ENCODE results near the gene CHMP4B. TPM values are rescaled to one million over a fixed set of nuclear protein-coding genes. Genes with fewer than 3 reads are reported as not detected.

Gene CHMP4B
- total RNA-seq, 2 experiments from 2014 or later = 44.2 to 49.3 TPM

GRCh38 chr20:33822991-33823390 lies 11.8 kb downstream of the CHMP4B start:
- ChIA-PET POLR2A (no interaction called here), CTCF (no interaction called here)
- Histone ChIP-seq H3K27me3 (ENCODE audit: control insufficient read depth in 1 of 2, insufficient read depth in 2 of 2, low read length in 2 of 2) (no peaks in the 10 kb centered on the region), H3K4me1 (ENCODE audit: insufficient read depth, low read length) (peaks cover 44% of the 10 kb centered on the region), H3K27ac (ENCODE audit: low read depth in 1 of 2, low read length in 2 of 2) (no peak overlapping the region), H3K4me3 (ENCODE audit: low read length) (no peak overlapping the region), H3K9me3 (ENCODE audit: control insufficient read depth in 1 of 2, insufficient read depth in 1 of 2, low read length in 2 of 2) (no peaks in the 10 kb centered on the region), H3K36me3 (ENCODE audit: insufficient read depth, low read length) (peaks cover 3% of the 10 kb centered on the region)
- ATAC-seq (ENCODE audit: poor library complexity) (no peak), DNase-seq (no peak)
- intact Hi-C loops (cut with DNase I, micrococcal nuclease) = no loop called here
- Mint-ChIP-seq H3K4me3 (no peak overlapping the region), H3K27ac (no peak overlapping the region), H3K36me3 (ENCODE audit: low read depth) (peaks cover 4% of the 10 kb centered on the region), H3K4me1 (ENCODE audit: low read depth) (peaks cover 76% of the 10 kb centered on the region), H3K9me3 (no peaks in the 10 kb centered on the region), H3K27me3 (no peaks in the 10 kb centered on the region)
- TF ChIP-seq CTCF (IDR thresholded peaks at IDR 0.05) = no peak

- no peak for TF ChIP-seq CTCF (IDR thresholded peaks at IDR 0.05)
- H3K4me1 Mint-ChIP-seq (ENCODE audit: low read depth) = peaks cover 74% of the 10 kb centered on the region
- peaks cover 8% of the 10 kb centered on the region for H3K36me3 Mint-ChIP-seq (ENCODE audit: low read depth)
- no peaks in the 10 kb centered on the region for H3K27me3 ChIP-seq (ENCODE audit: control insufficient read depth in 1 of 2, insufficient read depth in 2 of 2, low read length in 2 of 2)
- H3K36me3 ChIP-seq (ENCODE audit: insufficient read depth, low read length) = peaks cover 3% of the 10 kb centered on the region
- intact Hi-C loops (cut with DNase I, micrococcal nuclease) = no loop called here
- H3K27me3 Mint-ChIP-seq = no peaks in the 10 kb centered on the region
- no peak overlapping the region for H3K4me3 Mint-ChIP-seq
- peaks cover 34% of the 10 kb centered on the region for H3K4me1 ChIP-seq (ENCODE audit: insufficient read depth, low read length)
- no peak for DNase-seq
- no peak for ATAC-seq (ENCODE audit: poor library complexity)
- H3K27ac ChIP-seq (ENCODE audit: low read depth in 1 of 2, low read length in 2 of 2) = no peak overlapping the region
- no peak overlapping the region for H3K27ac Mint-ChIP-seq
- no peaks in the 10 kb centered on the region for H3K9me3 Mint-ChIP-seq
- ChIA-PET CTCF (interaction anchor here (0.8 kb wide), 1 partner anchor 15 kb away, joined by 6 read pairs; no protein-coding TSS in a partner anchor), POLR2A (interaction anchor here (0.6 kb wide), 1 partner anchor 12 kb away, joined by 6 read pairs; no protein-coding TSS in a partner anchor)
- no peaks in the 10 kb centered on the region for H3K9me3 ChIP-seq (ENCODE audit: control insufficient read depth in 1 of 2, insufficient read depth in 1 of 2, low read length in 2 of 2)
- no peak overlapping the region for H3K4me3 ChIP-seq (ENCODE audit: low read length)
Measured at GRCh38 chr20:33824852-33825251, 13.7 kb downstream of the CHMP4B start.

- Histone ChIP-seq H3K27me3 (ENCODE audit: control insufficient read depth in 1 of 2, insufficient read depth in 2 of 2, low read length in 2 of 2) (no peaks in the 10 kb centered on the region), H3K4me3 (ENCODE audit: low read length) (no peak overlapping the region), H3K4me1 (ENCODE audit: insufficient read depth, low read length) (peaks cover 38% of the 10 kb centered on the region), H3K27ac (ENCODE audit: low read depth in 1 of 2, low read length in 2 of 2) (no peak overlapping the region), H3K36me3 (ENCODE audit: insufficient read depth, low read length) (peaks cover 3% of the 10 kb centered on the region), H3K9me3 (ENCODE audit: control insufficient read depth in 1 of 2, insufficient read depth in 1 of 2, low read length in 2 of 2) (no peaks in the 10 kb centered on the region)
- DNase-seq (no peak), ATAC-seq (ENCODE audit: poor library complexity) (no peak)
- H3K4me1 Mint-ChIP-seq (ENCODE audit: low read depth) = peaks cover 76% of the 10 kb centered on the region
- H3K27ac Mint-ChIP-seq = peak overlapping the region; percentile 26
- peaks cover 6% of the 10 kb centered on the region for H3K36me3 Mint-ChIP-seq (ENCODE audit: low read depth)
- CTCF ChIA-PET = interaction anchor here (0.8 kb wide), 1 partner anchor 16 kb away, joined by 6 read pairs; no protein-coding TSS in a partner anchor
- intact Hi-C loops (cut with DNase I, micrococcal nuclease) = no loop called here
- TF ChIP-seq CTCF (IDR thresholded peaks at IDR 0.05) = no peak
- POLR2A ChIA-PET = interaction anchor here (1.9 kb wide), 1 partner anchor 15 kb away, joined by 5 read pairs; the partner anchor contains the start of gene CHMP4B
- H3K27me3 Mint-ChIP-seq = no peaks in the 10 kb centered on the region
- H3K9me3 Mint-ChIP-seq = no peaks in the 10 kb centered on the region
- no peak overlapping the region for H3K4me3 Mint-ChIP-seq
Measured at GRCh38 chr20:33825340-33826269, 14.5 kb downstream of the CHMP4B start.
